Left lung (tissue), 10 donors: Measurements from ENCODE around the gene DECR2. TPM values are rescaled to one million over a fixed set of nuclear protein-coding genes. Genes with fewer than 3 reads are reported as not detected.

Experiments used
- ATAC-seq: fragments of 200-7000 bp; cut with Tn5 transposase; one replicate; pipeline ENCODE4 v1.9.1; 2020; ENCODE audit warnings: moderate library complexity
- DNase-seq, 4 donors: peaks; one replicate each; pipeline ENCODE4 v3.0.0-alpha.2; 2013 to 2020
- H3K27ac ChIP-seq, 2 donors: fragments of 200-600 bp; sonication (generic) in 1 of 2; one replicate each; pipeline versions ENCODE4 v1.5.0 to v1.8.0; 2020 to 2021
- H3K27me3 ChIP-seq, 2 donors: fragments of 200-600 bp; sonication (generic) in 1 of 2; one replicate each; pipeline versions ENCODE4 v1.5.0 to v1.8.0; 2020 to 2021
- H3K36me3 ChIP-seq, 2 donors: fragments of 200-600 bp; sonication (generic) in 1 of 2; one replicate each; pipeline versions ENCODE4 v1.5.0 to v1.8.0; 2020 to 2021
- H3K4me1 ChIP-seq, 2 donors: fragments of 200-600 bp; one replicate each; pipeline ENCODE4 v1.8.0; 2021
- H3K4me3 ChIP-seq, 2 donors: fragments of 200-600 bp; sonication (generic) in 1 of 2; one replicate each; pipeline versions ENCODE4 v1.5.0 to v1.8.0; 2020 to 2021; ENCODE audit warnings: mild to moderate bottlenecking in 1 of 2
- H3K9me3 ChIP-seq, 2 donors: fragments of 200-600 bp; sonication (generic) in 1 of 2; one replicate each; pipeline versions ENCODE4 v1.5.0 to v1.8.0; 2020 to 2021
- intact Hi-C, 2 donors: fragments of 100-400 bp; cut with DNase I; formaldehyde crosslinking; loops; one replicate each; pipeline versions ENCODE4 v1.11.2 to v1.14.2; 2022
- polyA plus RNA-seq, 6 donors: library from polyadenylated mRNA; unstranded; fragments of 120-200 nt; gene quantifications; one replicate each; pipeline ENCODE4 v1.2.1, GENCODE V29; 2013; ENCODE audit not compliant: insufficient read length in 6 of 6
- total RNA-seq, 2 donors: library from RNA; stranded (reverse); fragmentation: NEBNext Ultra II Directional; extraction: Animal tissue kit (Norgen Biotek cat#: 25700); gene quantifications; one replicate each; pipeline ENCODE4 v1.2.1, GENCODE V29; 2021
- TF ChIP-seq, protein P1 (sequence below), 2 donors: fragments of 200-600 bp; sonication (generic) in 1 of 2; IDR thresholded peaks; one replicate each; pipeline versions ENCODE4 v1.5.0 to v1.8.0; 2021; ENCODE audit warnings: antibody characterized with exemption in 2 of 2
- donor health status: DM: no; HTN: yes; CAD: no.
- donor health status: DM: no; HTN: no; CAD: no.

DECR2 gene
- total and polyA plus RNA-seq, 8 donors, result 10.3 to 25.1 (median 16.7) TPM

DNA sequence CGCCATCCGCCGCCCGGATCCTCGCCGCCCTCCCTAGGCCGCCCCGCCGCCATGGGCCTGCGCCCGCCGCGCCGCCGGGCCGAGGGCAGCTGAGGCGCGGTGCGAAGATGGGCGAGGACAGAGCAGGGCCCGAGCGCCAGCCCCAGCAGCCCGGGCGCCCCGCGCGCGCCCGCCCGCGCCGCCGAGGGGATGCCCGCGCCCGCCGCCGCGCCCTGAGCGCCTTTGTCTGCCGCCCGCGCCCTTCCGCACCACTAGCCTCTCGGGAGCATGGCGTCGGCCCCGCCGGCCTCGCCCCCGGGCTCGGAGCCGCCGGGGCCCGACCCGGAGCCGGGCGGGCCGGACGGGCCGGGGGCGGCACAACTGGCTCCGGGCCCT is 24.0 kb downstream of the DECR2 start:
- Histone ChIP-seq H3K27ac (peak overlapping the region; percentile 88 to 89), H3K36me3 (no peaks in the 10 kb centered on the region), H3K4me3 (peak overlapping the region; percentile 65 to 78), H3K9me3 (no peaks in the 10 kb centered on the region), H3K27me3 (peaks cover 0 to 11% of the 10 kb centered on the region in 2 donors), H3K4me1 (peaks cover 9 to 40% of the 10 kb centered on the region in 2 donors)
- ATAC-seq (no peak), DNase-seq (no peak)
- intact Hi-C loops, result no loop called here
- TF ChIP-seq, protein P1, sequence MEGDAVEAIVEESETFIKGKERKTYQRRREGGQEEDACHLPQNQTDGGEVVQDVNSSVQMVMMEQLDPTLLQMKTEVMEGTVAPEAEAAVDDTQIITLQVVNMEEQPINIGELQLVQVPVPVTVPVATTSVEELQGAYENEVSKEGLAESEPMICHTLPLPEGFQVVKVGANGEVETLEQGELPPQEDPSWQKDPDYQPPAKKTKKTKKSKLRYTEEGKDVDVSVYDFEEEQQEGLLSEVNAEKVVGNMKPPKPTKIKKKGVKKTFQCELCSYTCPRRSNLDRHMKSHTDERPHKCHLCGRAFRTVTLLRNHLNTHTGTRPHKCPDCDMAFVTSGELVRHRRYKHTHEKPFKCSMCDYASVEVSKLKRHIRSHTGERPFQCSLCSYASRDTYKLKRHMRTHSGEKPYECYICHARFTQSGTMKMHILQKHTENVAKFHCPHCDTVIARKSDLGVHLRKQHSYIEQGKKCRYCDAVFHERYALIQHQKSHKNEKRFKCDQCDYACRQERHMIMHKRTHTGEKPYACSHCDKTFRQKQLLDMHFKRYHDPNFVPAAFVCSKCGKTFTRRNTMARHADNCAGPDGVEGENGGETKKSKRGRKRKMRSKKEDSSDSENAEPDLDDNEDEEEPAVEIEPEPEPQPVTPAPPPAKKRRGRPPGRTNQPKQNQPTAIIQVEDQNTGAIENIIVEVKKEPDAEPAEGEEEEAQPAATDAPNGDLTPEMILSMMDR (IDR thresholded peaks at IDR 0.05), result no peak

DNA sequence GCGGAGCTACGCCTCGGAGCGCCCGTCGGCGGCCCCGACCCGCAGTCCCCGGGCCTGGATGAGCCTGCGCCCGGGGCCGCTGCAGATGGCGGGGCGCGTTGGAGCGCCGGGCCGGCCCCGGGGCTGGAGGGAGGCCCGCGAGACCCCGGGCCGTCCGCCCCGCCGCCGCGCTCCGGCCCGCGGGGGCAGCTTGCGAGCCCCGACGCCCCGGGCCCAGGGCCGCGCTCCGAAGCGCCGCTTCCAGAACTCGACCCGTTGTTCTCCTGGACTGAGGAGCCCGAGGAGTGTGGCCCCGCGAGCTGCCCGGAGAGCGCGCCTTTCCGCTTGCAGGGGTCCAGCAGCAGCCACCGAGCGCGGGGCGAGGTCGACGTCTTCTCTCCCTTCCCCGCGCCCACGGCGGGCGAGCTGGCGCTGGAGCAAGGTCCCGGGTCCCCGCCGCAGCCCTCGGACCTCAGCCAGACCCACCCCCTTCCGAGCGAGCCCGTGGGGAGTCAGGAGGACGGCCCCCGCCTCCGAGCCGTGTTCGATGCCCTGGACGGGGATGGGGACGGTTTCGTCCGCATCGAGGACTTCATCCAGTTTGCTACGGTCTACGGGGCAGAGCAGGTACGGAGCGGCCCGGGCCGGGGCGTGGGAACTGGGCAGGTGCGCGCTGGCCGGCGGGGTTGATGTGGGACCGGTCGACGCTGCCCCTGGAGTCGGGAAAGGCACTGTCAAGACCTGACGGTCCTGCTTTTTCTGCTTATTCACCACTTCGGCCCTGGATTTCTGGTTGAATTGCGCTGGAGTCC is 24.6 kb downstream of the DECR2 start:
- H3K27me3 ChIP-seq, result peaks cover 0 to 11% of the 10 kb centered on the region in 2 donors
- peaks cover 9 to 40% of the 10 kb centered on the region in 2 donors for H3K4me1 ChIP-seq
- DNase-seq, result peak in 3 of 4 donors; percentile 3 to 82 (median 7)
- H3K27ac ChIP-seq, result no peak overlapping the region
- H3K9me3 ChIP-seq, result no peaks in the 10 kb centered on the region
- ATAC-seq, result no peak
- TF ChIP-seq, protein P1 (IDR thresholded peaks at IDR 0.05), result no peak
- no peaks in the 10 kb centered on the region for H3K36me3 ChIP-seq
- peak overlapping the region; percentile 67 to 78 for H3K4me3 ChIP-seq
- intact Hi-C loops, result no loop called here

DNA sequence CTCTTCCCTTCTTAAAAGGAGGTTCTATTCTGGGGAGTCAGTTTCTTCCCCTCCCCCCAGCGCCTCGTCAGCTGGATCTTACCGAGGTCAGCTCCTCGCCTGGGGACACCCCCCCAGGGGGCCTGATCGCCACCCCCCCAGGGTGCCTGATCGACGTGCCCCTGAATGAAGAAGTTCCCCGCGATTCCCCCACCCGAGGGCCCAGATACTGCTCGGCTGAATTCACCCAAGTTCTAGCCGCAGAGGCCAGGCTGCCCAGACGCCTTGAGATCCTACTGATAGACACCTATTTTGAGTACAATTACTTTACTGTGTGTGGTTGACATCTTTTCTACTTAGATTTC is 25.2 kb downstream of the DECR2 start:
- no peak for ATAC-seq
- Histone ChIP-seq H3K4me3 (peak overlapping the region; percentile 67 to 78), H3K4me1 (peaks cover 9 to 40% of the 10 kb centered on the region in 2 donors), H3K9me3 (no peaks in the 10 kb centered on the region), H3K27me3 (peaks cover 0 to 11% of the 10 kb centered on the region in 2 donors), H3K36me3 (no peaks in the 10 kb centered on the region), H3K27ac (no peak overlapping the region)
- intact Hi-C loops, result no loop called here
- TF ChIP-seq, protein P1 (IDR thresholded peaks at IDR 0.05), result no peak
- peak in 1 of 4 donors; percentile 69 for DNase-seq

DNA sequence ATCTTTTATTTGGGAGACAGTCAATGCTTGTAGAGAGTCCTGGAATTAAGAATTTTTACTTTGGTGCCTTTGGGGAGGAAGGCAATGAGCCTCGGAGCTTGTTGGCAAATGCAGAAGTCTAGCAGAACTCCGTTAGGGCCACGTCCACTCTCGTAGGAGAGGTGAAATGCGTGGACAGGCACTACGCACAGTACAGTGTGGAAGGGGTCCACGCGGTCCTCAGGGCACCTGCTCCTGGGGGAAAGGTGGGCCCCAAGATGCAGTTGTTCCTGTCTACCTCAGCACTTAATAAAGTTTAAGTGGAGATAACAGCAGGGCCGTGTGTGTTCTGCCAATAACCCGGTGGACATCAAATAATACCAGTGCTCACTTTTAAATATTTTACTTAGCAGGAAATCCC is 25.6 kb downstream of the DECR2 start:
- Histone ChIP-seq H3K9me3 (no peaks in the 10 kb centered on the region), H3K27me3 (peaks cover 0 to 11% of the 10 kb centered on the region in 2 donors), H3K4me1 (peaks cover 9 to 40% of the 10 kb centered on the region in 2 donors), H3K4me3 (peak overlapping the region; percentile 67 to 78), H3K27ac (no peak overlapping the region), H3K36me3 (no peaks in the 10 kb centered on the region)
- TF ChIP-seq, protein P1 (IDR thresholded peaks at IDR 0.05), result no peak
- ATAC-seq, result no peak
- intact Hi-C loops, result no loop called here
- DNase-seq, result peak in 2 of 4 donors; percentile 3 to 25

DNA sequence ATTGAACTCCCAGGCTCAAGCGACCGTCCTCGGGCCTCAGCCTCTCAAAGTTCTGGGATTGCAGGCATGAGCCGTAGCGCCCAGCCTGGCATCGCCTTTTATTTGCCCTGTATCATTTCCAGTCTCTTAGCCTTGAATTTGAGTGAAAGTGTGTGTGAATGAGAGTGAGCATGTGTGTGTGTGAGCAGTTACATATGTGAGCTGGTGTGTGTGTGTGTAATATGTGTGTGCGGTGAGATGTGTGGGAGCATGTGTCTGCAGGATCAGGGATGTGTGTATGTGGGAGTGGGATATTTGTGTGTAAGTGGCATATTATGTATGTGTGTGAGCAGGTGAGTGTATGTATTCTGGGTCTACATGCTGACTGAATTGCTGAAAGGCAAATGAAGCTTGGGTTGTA is 29.2 kb downstream of the DECR2 start:
- H3K36me3 ChIP-seq, result no peaks in the 10 kb centered on the region
- intact Hi-C loops, result no loop called here
- peaks cover 4 to 19% of the 10 kb centered on the region in 2 donors for H3K4me1 ChIP-seq
- no peaks in the 10 kb centered on the region for H3K9me3 ChIP-seq
- ATAC-seq (no peak), DNase-seq (no peak)
- H3K27me3 ChIP-seq, result peaks cover 0 to 11% of the 10 kb centered on the region in 2 donors
- H3K4me3 ChIP-seq, result no peak overlapping the region
- TF ChIP-seq, protein P1 (IDR thresholded peaks at IDR 0.05), result no peak
- no peak overlapping the region for H3K27ac ChIP-seq
